Stimulated activated CD4-positive, alpha-beta T cell treated with anti-CD3 and anti-CD28 coated beads, Interleukin-2, amount 100 ng/mL, for 4 hours (primary cell): ENCODE measurements around the gene CCDC70.
A peak's percentile ranks its signal among the peaks of the same experiment; 100 is the strongest.

Experiments
- DNase-seq: peaks from one replicate; pipeline ENCODE4 v3.0.0-alpha.2; 2020; ENCODE audit warnings: low read depth

The CCDC70 gene

DNA sequence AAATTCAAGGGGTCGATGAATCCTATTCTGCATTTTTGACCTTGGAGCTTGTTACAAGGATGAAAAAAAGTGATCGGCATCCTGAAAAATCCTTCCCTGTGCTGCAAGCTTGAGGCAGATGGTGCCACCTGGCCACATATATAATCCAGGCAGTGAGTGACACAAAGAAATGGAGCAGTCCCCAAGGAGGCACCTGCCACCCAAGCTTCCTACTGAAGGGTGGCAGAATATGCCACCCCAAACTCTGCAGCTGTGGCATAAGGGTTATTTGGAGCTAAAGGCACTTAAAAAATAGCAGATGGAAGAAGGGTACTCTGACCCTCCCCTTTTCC is 32.2 kb upstream of the CCDC70 start:
- no peak for DNase-seq

DNA sequence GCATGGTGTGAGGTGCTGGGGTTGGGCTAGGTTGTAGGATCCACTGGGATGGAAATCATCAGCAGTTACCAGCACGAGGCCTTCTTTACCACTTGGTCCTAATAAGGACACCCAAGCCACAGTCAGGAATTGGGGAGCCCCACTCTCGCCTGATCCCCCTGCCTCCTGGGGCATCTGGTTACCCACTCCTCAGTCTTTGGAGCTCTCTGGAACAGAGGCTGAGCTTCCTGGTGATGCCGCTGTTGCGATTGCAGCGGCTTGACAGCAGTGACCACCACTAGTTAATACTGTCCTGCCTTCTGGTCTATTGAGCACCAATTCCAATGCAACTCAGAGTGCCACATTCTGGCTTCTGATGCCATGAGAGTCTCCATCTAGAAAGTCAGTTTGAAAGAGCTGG is 30.2 kb upstream of the CCDC70 start:
- no peak for DNase-seq

DNA sequence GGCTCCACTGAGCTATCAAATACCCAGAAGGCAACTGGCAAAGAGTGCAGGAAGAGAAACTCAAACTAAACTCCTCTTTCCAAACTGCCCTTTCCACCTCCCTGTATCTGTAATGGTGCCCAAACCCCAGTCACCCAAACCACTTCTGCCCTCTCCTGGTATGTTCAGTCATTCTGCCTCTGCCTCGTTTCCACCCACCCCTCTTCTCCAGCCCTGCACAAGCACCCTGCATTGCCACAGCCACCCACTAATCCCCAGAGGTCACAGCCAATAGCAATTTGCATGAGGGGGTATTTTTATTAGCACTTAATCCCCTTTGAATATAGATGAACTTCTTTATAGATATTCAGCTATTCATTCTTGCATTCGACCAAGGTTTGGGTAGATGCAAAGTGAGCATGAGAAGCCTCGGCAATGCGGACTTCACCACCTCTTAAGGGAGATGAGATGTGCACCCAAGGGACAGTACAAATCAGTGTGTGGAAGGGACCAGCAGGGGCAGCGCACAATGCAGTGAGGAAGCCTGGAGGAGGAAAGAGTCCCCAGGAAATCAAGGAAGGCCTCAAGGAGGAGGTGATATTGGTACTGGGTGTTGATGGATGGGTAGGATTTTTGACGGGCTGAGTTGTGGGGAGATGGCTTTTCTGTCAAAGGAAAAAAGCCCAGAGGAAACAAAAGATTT is 29.2 kb upstream of the CCDC70 start:
- DNase-seq, result peak; percentile 36

DNA sequence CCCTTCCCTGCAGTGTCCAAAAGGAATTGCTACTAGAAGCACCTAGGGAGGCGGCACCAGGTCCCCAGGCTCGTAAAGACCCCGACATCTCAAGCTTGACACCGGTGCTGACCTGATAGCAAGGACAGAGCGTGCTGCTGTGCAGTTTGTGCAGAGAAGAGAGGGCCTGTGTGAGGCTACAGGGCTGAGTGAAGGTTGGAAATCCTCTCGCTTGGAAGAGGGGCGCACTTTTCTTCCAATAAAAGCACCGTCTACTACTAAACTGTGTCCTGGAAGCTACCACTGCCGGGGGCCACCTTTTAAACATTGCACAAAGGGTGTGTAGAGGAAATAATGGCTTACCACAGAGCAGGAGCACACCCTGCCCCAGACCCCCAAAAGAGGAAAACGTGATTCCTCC is 27.8 kb upstream of the CCDC70 start:
- DNase-seq, result no peak

DNA sequence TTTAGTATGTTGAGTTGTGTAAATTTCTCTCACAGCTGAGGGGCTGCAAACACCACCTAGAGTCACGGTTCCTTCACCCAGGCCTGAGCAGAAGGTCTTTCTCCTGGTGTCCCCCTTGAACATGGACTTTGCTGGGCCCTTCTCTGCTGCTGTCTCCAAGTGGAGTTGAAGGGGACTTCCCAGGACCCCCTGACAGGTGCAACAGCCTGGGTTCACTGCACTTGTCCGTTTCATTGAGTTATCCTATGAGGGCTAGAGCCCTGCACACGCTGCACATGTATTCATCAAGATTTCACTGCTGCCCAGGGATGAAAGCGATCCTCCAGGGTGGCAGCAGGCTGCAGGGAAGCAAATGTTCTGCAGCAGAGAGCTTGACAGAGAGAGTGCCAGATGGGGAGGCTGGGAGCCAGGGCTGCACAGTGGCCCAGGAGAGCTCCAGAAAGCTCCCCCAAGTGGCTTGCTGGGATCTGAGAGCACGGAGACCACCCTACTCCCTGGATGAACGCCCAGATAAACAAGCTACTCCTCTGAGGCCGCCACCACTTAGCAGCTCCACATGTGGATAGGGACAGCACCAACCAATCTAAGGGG is 27.1 kb upstream of the CCDC70 start:
- DNase-seq, result no peak

DNA sequence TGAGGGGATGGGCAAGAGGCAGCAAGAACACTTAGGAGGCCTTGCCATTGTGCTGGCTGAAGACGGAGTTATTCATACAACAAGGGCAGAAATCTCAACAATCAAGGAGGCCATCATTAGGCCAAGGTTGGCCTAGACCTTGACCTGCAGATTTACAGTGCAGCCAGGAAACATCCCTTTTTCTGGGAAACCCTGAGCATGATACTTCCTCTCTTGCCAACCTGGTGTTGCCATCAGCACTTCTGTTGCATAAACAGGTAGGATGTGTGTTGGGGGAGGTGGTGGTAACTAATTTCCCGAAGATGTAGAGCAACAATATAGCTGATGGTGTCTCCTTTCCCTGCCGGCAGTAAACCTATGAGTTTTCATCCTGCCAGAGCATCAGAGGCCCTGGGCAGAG is 24.8 kb upstream of the CCDC70 start:
- no peak for DNase-seq

DNA sequence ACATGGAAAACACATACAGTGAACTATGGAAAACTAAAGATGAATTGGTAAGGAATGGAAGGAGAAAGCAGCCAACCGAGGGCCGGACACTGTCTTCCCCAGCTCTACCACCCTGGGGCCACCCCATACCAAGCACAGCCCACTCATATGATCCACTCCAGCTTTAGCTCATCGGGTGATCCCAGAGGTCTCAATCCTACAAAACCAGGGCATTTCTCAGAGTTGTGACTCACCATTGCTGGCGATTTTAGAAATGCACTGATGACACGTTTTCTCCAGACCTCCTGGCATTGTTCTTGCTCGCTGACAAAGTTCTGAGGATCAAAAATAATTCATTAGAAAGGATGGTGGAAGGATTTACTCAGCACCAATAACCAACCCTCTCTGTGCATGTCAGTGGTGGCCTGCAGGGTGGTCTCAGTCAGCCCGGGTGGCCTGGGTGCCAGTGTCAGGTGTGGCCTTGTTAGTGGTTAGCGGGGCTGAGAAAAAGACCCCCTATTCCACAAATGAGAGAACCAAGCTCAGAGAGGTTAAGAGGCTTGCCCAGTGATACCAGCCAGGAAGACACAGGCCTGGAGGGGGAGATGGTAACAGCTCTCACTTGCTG is 23.4 kb upstream of the CCDC70 start:
- no peak for DNase-seq

DNA sequence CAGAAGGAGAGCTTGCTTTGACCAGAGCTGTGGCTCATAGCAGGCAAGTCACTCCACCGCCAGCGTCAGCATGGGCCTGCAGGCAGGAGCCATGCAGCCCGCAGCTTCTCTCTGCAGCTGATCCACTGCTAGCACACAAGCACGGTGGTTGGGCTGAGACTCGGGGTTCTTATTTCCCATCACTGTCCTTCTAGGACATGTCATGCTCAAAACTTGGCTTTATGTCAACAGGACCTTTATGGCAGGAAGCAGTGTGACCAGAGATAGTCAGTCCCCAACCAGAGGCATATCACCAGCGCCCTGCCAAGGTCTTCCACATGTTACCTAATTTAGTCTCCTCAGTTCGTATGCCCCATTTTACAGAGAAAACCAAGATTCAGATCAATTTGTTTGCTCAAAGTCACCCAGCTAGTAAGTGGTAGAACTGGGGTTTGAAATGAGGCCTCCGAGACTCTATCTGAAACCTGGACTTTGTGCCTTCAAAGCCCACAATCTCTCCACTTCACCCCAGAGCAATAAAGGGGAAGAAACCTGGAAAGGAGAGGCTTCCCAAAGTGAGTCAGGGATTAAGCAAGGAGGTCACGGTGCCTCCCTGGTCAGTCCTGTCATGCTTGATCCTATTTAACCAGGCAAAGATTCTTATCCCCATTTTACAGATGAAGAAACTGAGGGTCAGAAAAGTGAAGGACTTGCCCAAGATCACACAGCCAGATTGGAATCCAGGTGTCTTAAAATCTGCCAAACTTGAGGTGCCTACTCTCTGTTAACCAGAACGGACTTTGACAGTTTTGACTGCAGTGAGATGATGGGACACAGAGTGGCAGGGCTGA is 21.8 kb upstream of the CCDC70 start:
- DNase-seq, result no peak

DNA sequence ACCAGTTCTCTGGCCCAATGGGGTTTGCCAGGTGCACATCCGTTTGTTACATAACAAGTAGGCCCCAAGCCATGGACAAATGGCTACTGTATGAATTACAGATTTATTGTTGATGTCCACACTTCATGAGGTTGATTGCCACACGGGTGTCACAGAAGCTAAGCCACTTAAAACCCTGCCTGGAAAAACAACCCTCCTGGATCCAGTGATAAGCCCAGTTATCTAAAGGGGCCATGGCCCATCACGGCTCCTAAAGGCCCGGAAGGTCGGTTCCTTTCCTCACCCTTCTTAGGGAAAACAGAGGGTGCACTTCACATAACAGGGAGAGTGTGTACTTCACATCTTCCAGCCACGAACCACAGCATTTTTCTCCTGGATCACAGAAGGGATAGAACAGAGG is 20.9 kb upstream of the CCDC70 start:
- DNase-seq, result no peak

DNA sequence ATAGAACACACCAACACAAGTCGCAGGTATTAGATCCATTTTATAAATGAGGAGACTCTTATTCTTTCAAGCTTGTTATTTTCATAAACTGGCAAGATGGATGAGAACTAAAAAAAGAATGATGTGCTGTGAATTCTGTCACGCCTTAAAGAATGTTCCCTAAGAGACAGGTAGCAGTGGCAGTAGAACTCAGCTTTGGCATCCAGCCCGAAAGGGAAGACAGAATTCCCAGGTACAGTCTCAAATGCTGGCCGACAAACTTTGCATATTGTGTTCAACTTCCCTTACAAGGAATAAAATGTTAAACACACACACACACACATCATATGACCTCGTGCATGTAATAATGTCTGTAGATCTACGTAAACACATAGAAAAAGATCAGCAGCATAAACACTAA is 20.0 kb upstream of the CCDC70 start:
- no peak for DNase-seq

DNA sequence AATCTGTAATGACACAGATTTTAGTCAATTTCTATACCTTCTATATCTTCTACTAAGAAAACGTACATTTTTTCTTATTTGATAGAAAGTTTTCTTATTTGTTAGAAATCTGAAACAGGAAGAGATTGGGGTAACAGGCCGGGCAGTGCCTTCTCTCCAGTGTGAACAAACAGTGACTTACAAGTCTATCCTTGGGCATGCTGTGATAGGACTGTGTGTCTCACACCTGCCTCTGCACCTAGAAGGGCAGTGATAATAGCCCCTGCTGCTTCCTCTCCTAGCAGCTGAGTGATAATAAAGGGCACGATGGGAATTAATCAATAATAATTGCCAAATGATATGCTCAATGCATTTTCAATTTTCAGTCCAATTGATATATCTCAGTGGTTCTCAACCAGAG is 18.2 kb upstream of the CCDC70 start:
- DNase-seq, result no peak

DNA sequence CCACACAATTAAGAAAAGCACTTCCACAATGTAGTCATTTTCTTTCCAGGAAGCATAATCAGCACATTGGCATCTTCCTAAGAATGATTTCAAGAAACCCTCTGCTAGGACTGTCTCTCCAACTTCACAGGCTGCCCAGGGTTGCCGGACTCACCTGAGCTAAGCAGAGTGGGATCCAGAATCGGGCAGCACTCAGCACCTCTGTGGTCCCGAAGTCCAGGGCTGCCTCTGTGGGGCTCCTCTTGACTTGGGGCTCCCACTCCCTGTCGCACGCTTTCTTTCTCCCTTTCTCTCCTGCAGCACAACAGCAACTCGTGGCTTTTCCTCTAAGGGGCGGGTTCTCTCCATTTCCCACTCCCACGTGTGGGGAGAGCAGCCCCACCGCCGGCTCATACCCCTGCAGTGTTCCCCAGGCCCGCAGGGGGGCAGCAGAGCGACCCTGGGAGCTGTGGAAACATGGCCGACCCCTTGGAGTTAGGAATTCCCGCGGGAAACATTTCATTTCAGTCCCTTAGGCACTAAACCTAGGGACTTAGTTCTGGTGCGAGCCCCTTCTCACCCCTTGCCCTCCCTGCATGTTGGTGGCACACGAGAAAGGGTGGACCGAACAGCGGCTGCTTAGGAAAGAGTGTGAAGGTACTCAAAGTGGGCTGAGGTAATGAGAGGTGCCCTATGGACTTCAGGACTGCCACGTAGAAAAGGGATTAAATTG is 16.8 kb upstream of the CCDC70 start, which contains the start of gene TMEM272:
TSS of gene TMEM272 (minus strand) at position 316 of the 712 bp plus-strand sequence. CDS start 6,647 bp downstream, outside the sequence.
- DNase-seq, result peak; percentile 43

DNA sequence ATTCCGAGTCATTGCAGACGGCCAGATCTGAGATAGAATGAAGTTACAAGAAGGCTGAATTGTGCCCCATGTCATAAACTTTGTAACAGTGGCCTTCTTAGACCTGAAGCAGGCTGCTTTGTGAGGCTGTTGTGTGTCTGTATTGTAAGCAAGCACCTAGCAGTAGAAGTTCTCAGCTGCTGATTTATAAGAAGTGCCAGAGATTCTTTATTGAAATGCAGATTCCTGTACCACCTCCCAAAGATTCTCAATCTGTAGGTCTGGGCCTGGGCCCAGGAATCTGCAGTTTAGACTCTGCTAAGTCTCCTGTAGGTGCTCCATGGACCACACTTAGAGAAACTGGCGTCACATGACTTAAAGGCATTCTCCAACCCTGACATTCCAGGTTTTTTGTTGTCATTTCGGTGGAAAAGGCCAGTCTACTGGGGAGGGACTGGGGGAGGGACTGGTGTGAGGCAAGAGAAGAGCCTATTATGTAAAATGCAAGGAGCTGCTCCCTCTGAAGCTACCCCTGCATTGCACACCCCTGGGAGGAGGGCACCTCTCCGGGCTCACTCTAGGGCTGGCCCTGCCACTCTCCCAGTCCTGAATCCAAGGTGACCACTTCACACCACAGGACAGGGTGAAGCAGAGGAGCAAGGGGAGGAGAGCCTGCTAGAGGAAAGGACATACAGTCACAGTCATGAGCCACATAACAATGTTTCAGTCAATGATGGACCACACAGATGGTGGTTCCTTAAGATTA is 16.0 kb upstream of the CCDC70 start:
- DNase-seq, result no peak

DNA sequence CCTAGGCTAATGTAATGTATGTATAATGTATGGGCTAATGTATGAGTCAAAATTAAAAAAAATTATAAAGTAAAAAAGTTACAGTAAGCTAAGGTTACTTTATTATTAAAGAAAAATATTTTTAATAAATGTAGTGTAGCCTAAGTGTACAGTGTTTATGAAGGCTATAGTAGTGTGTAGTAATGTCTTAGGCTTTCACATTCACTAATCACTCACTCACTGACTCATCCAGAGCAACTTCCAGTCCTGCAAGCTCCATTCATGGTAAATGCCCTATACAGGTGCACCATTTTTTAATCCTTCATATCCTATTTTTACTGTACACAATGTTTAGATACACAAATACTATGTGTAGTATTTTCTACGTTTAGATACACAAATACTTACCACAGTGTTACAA is 15.0 kb upstream of the CCDC70 start:
- DNase-seq, result no peak

DNA sequence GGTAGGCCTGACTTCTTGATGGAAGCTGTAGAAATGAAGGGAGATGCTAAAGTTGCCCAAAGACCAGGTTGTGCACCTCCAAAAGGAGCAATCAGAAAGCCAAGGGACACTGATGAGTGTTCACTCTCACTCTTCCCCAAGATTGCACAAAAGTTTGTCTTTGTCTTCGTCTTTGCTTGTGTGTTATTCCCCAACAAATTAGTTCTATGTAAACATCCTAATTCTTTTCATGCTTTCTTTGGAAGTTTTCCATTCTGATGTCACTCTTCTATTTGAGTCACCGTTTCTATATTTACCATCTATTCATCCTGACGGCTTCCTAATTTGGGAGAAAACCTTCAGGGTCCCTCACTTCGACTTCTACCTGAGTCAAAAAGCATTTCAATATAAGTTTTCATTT is 13.1 kb upstream of the CCDC70 start:
- no peak for DNase-seq

DNA sequence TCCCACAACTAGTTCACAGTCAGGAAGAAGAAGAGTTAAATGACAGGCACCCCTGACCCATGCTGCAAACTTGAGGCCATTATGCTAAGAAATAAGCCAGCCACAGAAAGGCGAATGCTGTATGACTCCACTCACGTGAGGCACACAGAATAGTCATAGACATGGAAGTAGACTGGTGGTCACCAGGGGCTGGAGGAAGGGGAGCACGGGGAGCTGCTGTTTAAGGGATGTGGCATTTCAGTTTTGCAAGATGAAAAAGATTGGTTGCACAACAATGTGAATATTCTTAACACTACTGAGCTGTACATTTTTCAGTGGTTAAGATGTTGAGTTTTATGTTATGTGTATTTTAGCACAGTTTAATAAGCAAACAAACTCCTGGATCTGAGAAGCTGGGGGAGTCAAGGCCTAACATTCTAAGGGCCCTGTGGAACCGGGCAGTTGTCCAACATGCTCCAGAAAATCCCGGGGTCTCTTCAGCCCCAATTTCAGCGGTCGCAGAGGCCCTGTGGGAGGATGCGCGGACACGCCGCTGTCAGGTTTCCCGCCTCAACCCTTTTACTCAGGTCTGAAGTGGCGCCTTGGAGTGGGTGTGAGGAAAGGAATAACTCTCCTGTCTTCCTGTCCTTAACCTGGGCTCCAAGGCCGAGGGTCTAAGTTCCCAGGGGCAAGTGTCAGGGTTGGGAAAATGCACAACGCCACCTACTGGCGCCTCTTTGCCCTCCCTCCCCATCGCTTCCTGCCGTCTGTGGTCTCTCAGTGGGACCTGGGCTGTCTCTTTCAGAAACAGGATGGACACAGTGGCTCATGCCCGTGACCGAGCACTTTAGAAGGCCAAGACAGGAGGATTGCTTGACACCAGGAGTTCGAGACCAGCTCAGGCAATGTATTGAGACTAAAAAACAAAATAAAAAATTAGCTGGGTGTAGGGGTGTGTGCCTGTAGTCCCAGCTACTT is 12.3 kb upstream of the CCDC70 start:
- no peak for DNase-seq

DNA sequence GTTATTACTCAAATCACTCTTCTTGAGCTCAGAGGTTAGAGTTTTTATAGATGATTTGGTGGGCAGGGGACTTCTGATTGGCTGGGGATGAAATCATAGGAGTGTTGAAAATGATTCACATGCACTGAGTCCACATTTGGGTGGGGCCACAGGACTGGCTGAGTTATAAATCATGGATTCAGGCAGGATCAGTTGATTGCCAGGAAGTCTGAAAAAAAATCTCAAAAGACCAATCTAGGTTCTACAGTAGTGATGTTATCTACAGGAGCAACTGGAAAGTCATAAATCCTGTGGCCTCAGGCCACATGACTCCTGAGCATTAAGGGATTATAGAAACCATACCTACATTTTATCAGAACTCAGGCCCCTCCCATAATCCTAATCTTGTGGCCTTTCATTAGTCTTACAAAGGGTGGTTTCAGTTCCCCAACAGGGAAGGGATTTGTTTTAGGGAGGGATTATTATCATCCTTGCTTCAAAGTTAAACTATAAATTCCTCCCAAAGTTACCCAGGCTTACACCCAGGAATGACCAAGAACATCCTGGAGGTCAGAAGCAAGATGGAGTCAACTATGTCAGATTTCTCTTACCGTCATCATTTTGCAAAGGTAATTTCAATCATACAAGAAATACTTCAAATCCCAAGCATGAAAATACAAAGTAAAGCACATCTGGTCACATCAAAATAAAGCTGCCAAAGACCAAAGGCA is 5.6 kb upstream of the CCDC70 start:
- DNase-seq, result no peak

DNA sequence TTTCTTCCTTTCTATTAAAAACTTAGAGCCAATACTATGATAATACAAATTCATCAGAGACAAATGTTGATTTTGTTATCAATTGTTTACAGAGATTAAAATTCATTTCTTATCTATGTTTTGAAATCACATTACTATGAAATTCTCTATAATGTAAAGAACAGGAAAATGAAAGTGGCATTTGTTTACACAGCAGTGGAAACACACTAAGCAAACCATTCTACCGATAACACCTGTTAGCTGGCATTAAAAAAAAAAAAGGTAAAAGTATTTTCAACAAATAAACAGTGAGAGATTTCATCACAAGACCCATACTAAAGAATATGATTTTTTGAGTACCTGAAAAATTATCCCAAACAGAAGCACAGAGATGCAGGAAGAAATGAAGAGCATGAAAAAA is 4.8 kb upstream of the CCDC70 start:
- no peak for DNase-seq

DNA sequence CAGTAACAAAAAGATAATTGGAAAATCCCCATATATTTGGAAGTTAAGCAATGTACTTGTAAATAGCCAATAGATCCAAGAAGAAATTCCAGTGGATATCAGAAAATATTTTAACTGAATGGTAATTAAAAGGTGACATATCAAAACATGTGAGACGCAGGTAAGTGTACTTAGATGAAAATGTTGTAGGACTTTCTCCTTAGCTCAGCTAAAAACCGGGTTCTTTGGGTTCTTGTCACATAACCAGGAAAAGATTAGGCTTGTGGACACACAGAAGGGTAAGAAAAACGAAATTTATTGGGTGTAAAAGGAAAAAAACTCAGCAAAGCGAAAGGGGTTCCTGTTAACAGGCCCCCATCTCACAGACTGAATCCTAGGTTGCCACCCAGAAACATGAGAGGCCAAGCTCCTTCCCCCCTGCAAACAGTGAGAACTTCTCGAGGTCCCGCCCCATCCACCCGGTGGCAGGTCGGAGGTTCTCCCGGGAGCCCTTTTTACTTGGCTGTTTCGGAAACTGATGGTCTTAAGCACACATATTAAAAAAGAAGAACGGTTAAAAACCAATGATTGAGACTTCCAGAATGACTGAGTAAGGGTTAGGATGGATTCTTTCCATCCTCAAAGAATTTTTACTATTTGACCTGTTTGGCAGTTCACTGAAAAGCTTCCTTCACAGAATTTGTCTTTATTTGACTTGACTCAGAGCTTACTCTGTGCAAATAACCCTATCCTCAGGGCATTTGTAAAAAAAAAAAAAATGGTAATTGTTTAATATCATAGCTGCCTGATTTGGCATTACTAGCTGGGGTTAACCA is 3.1 kb upstream of the CCDC70 start:
- no peak for DNase-seq
